H1 (cell line): Measurements from ENCODE around the gene LIPC. TPM values are rescaled to one million over a fixed set of nuclear protein-coding genes. Genes with fewer than 3 reads are reported as not detected.

Experiments used
- CTCF ChIA-PET: fragments of 300-600 bp; sonication (Branson Sonifier 250); formaldehyde crosslinking; loops from one replicate; lab custom pipeline; 2021; ENCODE audit not compliant: partially characterized antibody; lab: Charles Lee
- POLR2A ChIA-PET: fragments of 300-600 bp; sonication (Branson Sonifier 250); formaldehyde crosslinking; loops from one replicate; lab custom pipeline; 2021; ENCODE audit warnings: inconsistent platforms; ENCODE audit not compliant: partially characterized antibody; lab: Charles Lee
- DNase-seq, 2 experiments: peaks; one replicate each; pipeline versions ENCODE4 v3.0.0 to v3.0.0-alpha.2; 2010 to 2022; ENCODE audit warnings: low spot score in 2 of 2, low read depth in 1 of 2, mixed read lengths in 1 of 2
- FAIRE-seq: peaks from 2 replicates; lab custom pipeline; 2011; peaks lifted over from hg19 to GRCh38; lab: Jason Lieb, UNC
- H2AFZ ChIP-seq: 2 replicates; pipeline ENCODE4 v1.8.1; 2012; ENCODE audit warnings: low read length, inconsistent platforms
- H2AK5ac ChIP-seq: 2 replicates; pipeline ENCODE4 v1.6.1; 2013; ENCODE audit warnings: low read depth, low read length
- H2BK120ac ChIP-seq: replicated peaks from 2 replicates; pipeline ENCODE3; 2013; ENCODE audit warnings: low read depth, low read length, inconsistent platforms
- H2BK12ac ChIP-seq: 2 replicates; pipeline ENCODE4 v1.6.1; 2013; ENCODE audit warnings: low read depth, low read length
- H2BK15ac ChIP-seq: 2 replicates; pipeline ENCODE4 v1.6.1; 2013; ENCODE audit warnings: low read length
- H2BK20ac ChIP-seq: 2 replicates; pipeline ENCODE4 v1.6.1; 2013; ENCODE audit warnings: low read length
- H2BK5ac ChIP-seq: 2 replicates; pipeline ENCODE4 v1.6.1; 2013; ENCODE audit warnings: low read depth, low read length
- H3K14ac ChIP-seq: 2 replicates; pipeline ENCODE4 v1.6.1; 2013; ENCODE audit warnings: inconsistent platforms; ENCODE audit not compliant: insufficient read length
- H3K18ac ChIP-seq: 2 replicates; pipeline ENCODE4 v1.6.1; 2013; ENCODE audit warnings: low read length; ENCODE audit errors: extremely low read depth
- H3K23ac ChIP-seq: 2 replicates; pipeline ENCODE4 v1.6.1; 2013; ENCODE audit warnings: inconsistent platforms; ENCODE audit not compliant: insufficient read length
- H3K23me2 ChIP-seq: 2 replicates; pipeline ENCODE4 v1.6.1; 2013; ENCODE audit warnings: low read depth, low read length
- H3K27ac ChIP-seq: 2 replicates; pipeline ENCODE4 v1.6.1; 2011; ENCODE audit warnings: low read depth, low read length, inconsistent platforms
- H3K27me3 ChIP-seq, 4 experiments: replicated peaks in 1 of 4; 1 replicate in 1 of 4; 2 replicates in 3 of 4; pipeline versions ENCODE4 v1.6.1 to v1.8.1; 2011 to 2013; ENCODE audit warnings: low read length in 3 of 4, mild to moderate bottlenecking in 3 of 4, inconsistent platforms in 2 of 4, mixed read lengths in 2 of 4, moderate library complexity in 1 of 4; ENCODE audit not compliant: control insufficient read depth in 3 of 4, insufficient read depth in 3 of 4; ENCODE audit errors: extremely low read depth in 1 of 4
- H3K36me3 ChIP-seq, 4 experiments: 2 replicates each; pipeline versions ENCODE4 v1.6.1 to v1.8.1; 2011 to 2013; ENCODE audit warnings: mild to moderate bottlenecking in 4 of 4, low read length in 3 of 4, moderate library complexity in 2 of 4, control low read depth in 1 of 4, inconsistent platforms in 1 of 4; ENCODE audit not compliant: insufficient read depth in 4 of 4, control insufficient read depth in 2 of 4
- H3K4ac ChIP-seq: replicated peaks from 2 replicates; pipeline ENCODE3; 2013; ENCODE audit warnings: low read length, low read depth, mixed read lengths, inconsistent platforms; ENCODE audit not compliant: insufficient read length
- H3K4me1 ChIP-seq, 4 experiments: replicated peaks in 1 of 4; 1 replicate in 1 of 4; 2 replicates in 3 of 4; pipeline versions ENCODE4 v1.6.1 to v1.8.1; 2011 to 2013; ENCODE audit warnings: low read length in 3 of 4, inconsistent platforms in 2 of 4, mixed read lengths in 1 of 4; ENCODE audit not compliant: insufficient read depth in 4 of 4, control insufficient read depth in 3 of 4
- H3K4me2 ChIP-seq, 2 experiments: 2 replicates each; pipeline versions ENCODE4 v1.6.1 to v1.8.1; 2011 to 2013; ENCODE audit warnings: low read depth in 2 of 2, low read length in 2 of 2, control low read depth in 1 of 2, inconsistent platforms in 1 of 2, mild to moderate bottlenecking in 1 of 2; ENCODE audit not compliant: insufficient read depth in 1 of 2
- H3K4me3 ChIP-seq, 4 experiments: fragments of 200-600, 300-600 bp in 1 of 4; sonication (generic), shearing (Covaris generic), sonication (Bioruptor Twin) in 1 of 4; 2 replicates each; pipeline versions ENCODE4 v1.5.1 to v1.8.1; 2011 to 2016; ENCODE audit warnings: low read length in 4 of 4, low read depth in 3 of 4, control low read depth in 2 of 4, inconsistent platforms in 2 of 4, mild to moderate bottlenecking in 2 of 4, mixed read lengths in 1 of 4, moderate library complexity in 1 of 4; ENCODE audit not compliant: insufficient read depth in 2 of 4; ENCODE audit errors: extremely low read depth in 1 of 4
- H3K56ac ChIP-seq: replicated peaks from 2 replicates; pipeline ENCODE3; 2013; ENCODE audit warnings: low read depth, mild to moderate bottlenecking, mixed read lengths, low read length, inconsistent platforms; ENCODE audit not compliant: insufficient read length
- H3K79me1 ChIP-seq: 2 replicates; pipeline ENCODE4 v1.6.1; 2013; ENCODE audit warnings: low read depth, low read length, control low read depth
- H3K79me2 ChIP-seq, 2 experiments: 2 replicates each; pipeline versions ENCODE4 v1.6.1 to v1.8.1; 2012 to 2013; ENCODE audit warnings: low read length in 2 of 2, mild to moderate bottlenecking in 2 of 2, inconsistent platforms in 1 of 2; ENCODE audit not compliant: insufficient read depth in 2 of 2, control insufficient read depth in 1 of 2
- H3K9ac ChIP-seq, 4 experiments: replicated peaks in 1 of 4; 1 replicate in 1 of 4; 2 replicates in 3 of 4; pipeline versions ENCODE4 v1.6.1 to v1.8.1; 2011 to 2013; ENCODE audit warnings: low read depth in 3 of 4, low read length in 3 of 4, control low read depth in 2 of 4, mild to moderate bottlenecking in 2 of 4, moderate library complexity in 2 of 4, inconsistent platforms in 1 of 4; ENCODE audit errors: extremely low read depth in 1 of 4
- H3K9me3 ChIP-seq, 2 experiments: 2 replicates each; pipeline versions ENCODE4 v1.6.1 to v1.8.1; 2012 to 2013; ENCODE audit warnings: mild to moderate bottlenecking in 2 of 2, moderate library complexity in 2 of 2, control low read depth in 1 of 2, inconsistent platforms in 1 of 2, low read depth in 1 of 2, low read length in 1 of 2, mixed read lengths in 1 of 2; ENCODE audit not compliant: insufficient read depth in 2 of 2
- H4K20me1 ChIP-seq, 2 experiments: replicated peaks in 1 of 2; 2 replicates each; pipeline versions ENCODE3 to v1.8.1; 2011 to 2013; ENCODE audit warnings: inconsistent platforms in 2 of 2, low read length in 2 of 2, mild to moderate bottlenecking in 1 of 2; ENCODE audit not compliant: insufficient read depth in 2 of 2, control insufficient read depth in 1 of 2
- H4K5ac ChIP-seq: 2 replicates; pipeline ENCODE4 v1.6.1; 2013; ENCODE audit warnings: low read length, low read depth, mixed read lengths, inconsistent platforms; ENCODE audit not compliant: insufficient read length
- H4K8ac ChIP-seq: 2 replicates; pipeline ENCODE4 v1.8.0; 2013; ENCODE audit warnings: mild to moderate bottlenecking, moderate library complexity, low read length, inconsistent platforms; ENCODE audit not compliant: insufficient read depth; ENCODE audit errors: extremely low read depth
- H4K91ac ChIP-seq: replicated peaks from 2 replicates; pipeline ENCODE3; 2013; ENCODE audit warnings: low read length, mixed read lengths, inconsistent platforms; ENCODE audit not compliant: insufficient read length
- CBX5 ChIP-seq: fragments of 300-800, 300-1000 bp; sonication (generic); IDR thresholded peaks from 2 replicates; pipeline ENCODE4 v1.7.1; 2016; ENCODE audit warnings: antibody characterized with exemption, low read length, low read depth
- CBX8 ChIP-seq: fragments of 300-800, 300-1000 bp; sonication (generic); IDR thresholded peaks from 2 replicates; pipeline ENCODE4 v1.7.1; 2016; ENCODE audit warnings: low read depth, low read length, borderline replicate concordance
- CTCF ChIP-seq, 3 experiments: IDR thresholded peaks; 1 replicate in 2 of 3; 2 replicates in 1 of 3; pipeline versions ENCODE4 v1.5.1 to v1.6.1; 2011; ENCODE audit warnings: low read length in 3 of 3, mild to moderate bottlenecking in 3 of 3, inconsistent platforms in 2 of 3, low read depth in 1 of 3, moderate library complexity in 1 of 3; ENCODE audit not compliant: insufficient read depth in 1 of 3; ENCODE audit errors: control extremely low read depth in 1 of 3
- MAFK ChIP-seq: IDR thresholded peaks from 2 replicates; pipeline ENCODE4 v1.6.1; 2012; ENCODE audit warnings: low read depth, mild to moderate bottlenecking, improper control_type of control experiment, low read length
- MAX ChIP-seq: IDR thresholded peaks from 2 replicates; pipeline ENCODE4 v1.6.1; 2012; ENCODE audit warnings: inconsistent platforms
- NRF1 ChIP-seq: IDR thresholded peaks from 2 replicates; pipeline ENCODE4 v1.6.1; 2011; ENCODE audit warnings: mild to moderate bottlenecking, low read depth, low read length, improper control_type of control experiment
- RFX5 ChIP-seq: IDR thresholded peaks from 2 replicates; pipeline ENCODE4 v1.6.1; 2011; ENCODE audit warnings: low read depth, low read length, improper control_type of control experiment, borderline replicate concordance
- TEAD4 ChIP-seq: IDR thresholded peaks from 2 replicates; pipeline ENCODE4 v1.6.1; 2012; ENCODE audit warnings: low read depth, low read length, inconsistent platforms, mixed read lengths
- USF2 ChIP-seq: IDR thresholded peaks from 2 replicates; pipeline ENCODE4 v1.6.1; 2011; ENCODE audit warnings: low read length, improper control_type of control experiment
- WGBS, 2 experiments: shearing (Covaris generic) in 1 of 2; methylation state at CpG; one replicate each; pipeline versions ENCODE4 v1.1.6 to v1.1.7; 2013 to 2015; ENCODE audit warnings: low lambda C conversion rate in 2 of 2, mixed read lengths in 2 of 2, inconsistent platforms in 1 of 2, low coverage in 1 of 2, missing lambda C conversion rate in 1 of 2; ENCODE audit not compliant: insufficient replicate concordance in 2 of 2, insufficient coverage in 1 of 2, insufficient read length in 1 of 2; ENCODE audit errors: extremely low coverage in 1 of 2, missing lambda C conversion rate in 1 of 2; 5-methylcytosine and 5-hydroxymethylcytosine counted together
- polyA plus RNA-seq, 7 experiments: library from polyadenylated mRNA; depleted of rRNA in 3 of 7; stranded (reverse) in 5 of 7; unstranded in 2 of 7; fragments of >200 nt in 5 of 7; fragments of 200-250 nt in 2 of 7; gene quantifications; 1 replicate in 5 of 7; 2 replicates in 1 of 7; 4 replicates in 1 of 7; pipeline versions ENCODE4 v1.2.1 to v1.2.3, GENCODE V29; 2011 to 2013; ENCODE audit warnings: missing spikeins in 2 of 7, mixed read lengths in 2 of 7
- total RNA-seq: library from RNA; stranded (reverse); fragmentation: NEBNext Ultra II Directional; extraction: Animal tissue kit (Norgen Biotek cat#: 25700); gene quantifications from 2 replicates; pipeline ENCODE4 v1.2.1, GENCODE V29; 2021

The LIPC gene
- total and polyA plus RNA-seq, 2 of the 8 experiments (the other 6 are each of a cell fraction or from before 2014, with no cell fraction given), result not detected

DNA sequence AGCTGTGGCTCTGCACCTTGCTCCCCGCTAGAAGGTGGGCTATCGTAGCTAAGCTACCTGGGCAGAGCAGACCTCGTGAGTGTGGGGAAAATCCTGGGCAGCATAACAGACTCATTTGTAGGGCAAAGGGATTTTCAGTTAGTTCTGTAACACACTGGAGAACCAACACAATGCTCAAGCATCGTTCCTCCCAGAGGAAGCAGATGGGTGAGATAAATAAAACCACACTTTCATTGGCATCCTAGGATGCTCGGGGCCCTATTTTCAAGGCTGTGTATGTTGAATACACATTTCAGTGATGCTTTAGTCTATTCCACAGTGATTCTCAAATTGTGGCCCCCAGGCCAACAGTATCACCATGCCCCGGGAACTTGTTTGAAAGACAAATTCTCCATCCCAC is 20.0 kb downstream of the LIPC start:
- Histone ChIP-seq H2BK15ac (no peak overlapping the region), H3K9ac (no peak overlapping the region), H3K23me2 (no peaks in the 10 kb centered on the region), H4K5ac (no peak overlapping the region), H3K9me3 (no peaks in the 10 kb centered on the region), H2BK20ac (no peak overlapping the region), H2AK5ac (no peak overlapping the region), H2BK5ac (no peak overlapping the region), H2AFZ (no peak overlapping the region), H3K79me2 (no peaks in the 10 kb centered on the region)
- 93% methylated on average over 6 of the region's 6 CpGs; no CpG with 5 or more reads in 1 of the 2 experiments for WGBS, 2 experiments
- DNase-seq, result no peak
- CTCF ChIA-PET, result no interaction called here
- no peak for TF ChIP-seq TEAD4
- TF ChIP-seq MAX, result no peak
- no peak for TF ChIP-seq CBX5
- no peak for TF ChIP-seq NRF1
- TF ChIP-seq MAFK, result no peak
- TF ChIP-seq CTCF (IDR thresholded peaks at IDR 0.05; ENCODE audit: control extremely low read depth in 1 of 3, insufficient read depth in 1 of 3, low read depth in 1 of 3, low read length in 3 of 3), result no peak
- no peak for TF ChIP-seq CBX8
- TF ChIP-seq USF2, result no peak
- no peak for TF ChIP-seq RFX5
- TF ChIP-seq, all 59 proteins: peak for 0
- H3K27ac ChIP-seq, result no peak overlapping the region
- H4K20me1 ChIP-seq, result no peaks in the 10 kb centered on the region
- POLR2A ChIA-PET, result no interaction called here
- no peaks in the 10 kb centered on the region for H3K4me1 ChIP-seq
- H3K36me3 ChIP-seq, result no peaks in the 10 kb centered on the region
- no peak overlapping the region for H3K18ac ChIP-seq
- H3K4me3 ChIP-seq, result no peak overlapping the region
- H3K14ac ChIP-seq, result no peak overlapping the region
- H3K56ac ChIP-seq, result no peak overlapping the region
- H4K91ac ChIP-seq, result no peak overlapping the region
- no peak overlapping the region for H2BK120ac ChIP-seq
- no peaks in the 10 kb centered on the region for H3K79me1 ChIP-seq
- no peak overlapping the region for H4K8ac ChIP-seq
- H3K4me2 ChIP-seq, result no peak overlapping the region
- no peak for FAIRE-seq
- no peak overlapping the region for H3K4ac ChIP-seq
- H3K27me3 ChIP-seq, result no peaks in the 10 kb centered on the region
- H2BK12ac ChIP-seq, result no peak overlapping the region
- no peak overlapping the region for H3K23ac ChIP-seq
